PFSK-1 (cell line): ENCODE results near the gene BMP5.

Experiments
- FOXP2 ChIP-seq: optimal IDR thresholded peaks from 2 replicates; pipeline ENCODE3; 2011; ENCODE audit warnings: borderline replicate concordance, control low read depth, inconsistent platforms; ENCODE audit not compliant: insufficient read depth; ENCODE audit errors: extremely low read length, extremely low read depth
- POLR2AphosphoS5 ChIP-seq: IDR thresholded peaks from 2 replicates; pipeline ENCODE4 v1.6.1; 2012; ENCODE audit warnings: low read depth, mild to moderate bottlenecking, control low read depth, low read length, moderate library complexity
- SIN3A ChIP-seq: IDR thresholded peaks from 2 replicates; pipeline ENCODE4 v1.6.1; 2012; ENCODE audit warnings: mild to moderate bottlenecking, low read length, moderate library complexity, borderline replicate concordance; ENCODE audit not compliant: insufficient read depth
- TAF1 ChIP-seq: IDR thresholded peaks from 2 replicates; pipeline ENCODE4 v1.6.1; 2012; ENCODE audit warnings: low read length, control low read depth, borderline replicate concordance; ENCODE audit not compliant: insufficient read depth
- TF ChIP-seq, protein P1 (sequence below), 2 experiments: IDR thresholded peaks; 2 replicates each; pipeline versions ENCODE4 v1.6.1 to v1.8.0; 2011 to 2012; ENCODE audit warnings: low read depth in 2 of 2, low read length in 2 of 2, control low read depth in 1 of 2, inconsistent platforms in 1 of 2, mild to moderate bottlenecking in 1 of 2, moderate library complexity in 1 of 2; ENCODE audit not compliant: insufficient read depth in 1 of 2

DNA sequence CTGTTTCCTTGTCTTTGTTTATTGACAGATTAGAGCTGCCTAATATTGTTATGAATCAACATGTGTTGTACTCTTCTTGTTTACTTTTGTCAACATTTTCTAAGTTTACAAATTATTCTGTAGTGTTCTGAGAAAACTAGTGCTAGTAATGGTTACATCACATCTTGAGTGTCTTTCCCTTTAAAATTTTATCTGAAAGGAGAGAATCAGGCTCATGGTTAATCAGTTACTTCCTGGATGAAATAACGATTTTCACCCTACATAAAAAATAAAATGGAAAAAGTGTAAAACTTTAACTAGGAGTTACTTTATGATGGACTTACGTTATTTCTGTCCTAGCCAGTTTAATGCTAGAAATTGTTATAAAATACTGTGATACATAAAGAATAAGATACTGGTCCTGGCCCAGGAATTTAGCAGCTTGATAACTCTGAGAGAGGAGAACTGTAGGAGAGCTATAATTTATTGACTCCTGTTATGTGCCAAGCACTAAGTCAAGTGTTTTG, 26.4 kb upstream of the BMP5 start:
- TF ChIP-seq, protein P1, sequence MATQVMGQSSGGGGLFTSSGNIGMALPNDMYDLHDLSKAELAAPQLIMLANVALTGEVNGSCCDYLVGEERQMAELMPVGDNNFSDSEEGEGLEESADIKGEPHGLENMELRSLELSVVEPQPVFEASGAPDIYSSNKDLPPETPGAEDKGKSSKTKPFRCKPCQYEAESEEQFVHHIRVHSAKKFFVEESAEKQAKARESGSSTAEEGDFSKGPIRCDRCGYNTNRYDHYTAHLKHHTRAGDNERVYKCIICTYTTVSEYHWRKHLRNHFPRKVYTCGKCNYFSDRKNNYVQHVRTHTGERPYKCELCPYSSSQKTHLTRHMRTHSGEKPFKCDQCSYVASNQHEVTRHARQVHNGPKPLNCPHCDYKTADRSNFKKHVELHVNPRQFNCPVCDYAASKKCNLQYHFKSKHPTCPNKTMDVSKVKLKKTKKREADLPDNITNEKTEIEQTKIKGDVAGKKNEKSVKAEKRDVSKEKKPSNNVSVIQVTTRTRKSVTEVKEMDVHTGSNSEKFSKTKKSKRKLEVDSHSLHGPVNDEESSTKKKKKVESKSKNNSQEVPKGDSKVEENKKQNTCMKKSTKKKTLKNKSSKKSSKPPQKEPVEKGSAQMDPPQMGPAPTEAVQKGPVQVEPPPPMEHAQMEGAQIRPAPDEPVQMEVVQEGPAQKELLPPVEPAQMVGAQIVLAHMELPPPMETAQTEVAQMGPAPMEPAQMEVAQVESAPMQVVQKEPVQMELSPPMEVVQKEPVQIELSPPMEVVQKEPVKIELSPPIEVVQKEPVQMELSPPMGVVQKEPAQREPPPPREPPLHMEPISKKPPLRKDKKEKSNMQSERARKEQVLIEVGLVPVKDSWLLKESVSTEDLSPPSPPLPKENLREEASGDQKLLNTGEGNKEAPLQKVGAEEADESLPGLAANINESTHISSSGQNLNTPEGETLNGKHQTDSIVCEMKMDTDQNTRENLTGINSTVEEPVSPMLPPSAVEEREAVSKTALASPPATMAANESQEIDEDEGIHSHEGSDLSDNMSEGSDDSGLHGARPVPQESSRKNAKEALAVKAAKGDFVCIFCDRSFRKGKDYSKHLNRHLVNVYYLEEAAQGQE (IDR thresholded peaks at IDR 0.05; ENCODE audit: insufficient read depth in 1 of 2, low read depth in 2 of 2, low read length in 2 of 2): no peak
- TF ChIP-seq POLR2AphosphoS5 (no peak), TAF1 (no peak), SIN3A (no peak), FOXP2 (no peak)
